ENCODE measurements around the gene RAP1GAP. TPM values are rescaled to one million over a fixed set of nuclear protein-coding genes. Genes with fewer than 3 reads are reported as not detected.
A peak's percentile ranks its signal among the peaks of the same experiment; 100 is the strongest.

RAP1GAP gene
- total RNA-seq, 6 experiments from 2014 or later = 0.07 to 0.19 TPM; not detected in 4

DNA sequence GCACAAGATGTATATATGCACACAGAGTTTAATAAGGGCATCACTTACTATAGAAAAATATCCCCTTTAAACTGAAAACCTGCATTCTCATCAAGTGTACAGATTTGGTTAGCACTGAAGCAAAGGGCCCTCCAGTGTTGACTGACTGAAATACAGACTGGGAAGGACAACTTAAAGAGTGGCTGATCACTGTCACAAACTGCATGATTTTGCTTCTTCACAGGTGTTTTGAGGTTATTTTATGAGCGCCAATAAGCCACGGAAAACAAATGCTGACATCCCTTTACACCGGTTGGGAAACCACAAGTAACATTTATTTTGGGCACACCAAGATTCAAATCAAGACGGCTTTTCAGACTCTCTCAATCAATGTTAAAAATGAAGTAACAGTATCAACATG lies 30.9 kb upstream of the RAP1GAP start:
- TF ChIP-seq CTCF (IDR thresholded peaks at IDR 0.05) = no peak
- Mint-ChIP-seq H3K36me3 (ENCODE audit: low read depth) (peaks cover 24% of the 10 kb centered on the region), H3K27me3 (ENCODE audit: insufficient read depth) (no peaks in the 10 kb centered on the region), H3K4me1 (ENCODE audit: low read depth) (peaks cover 33% of the 10 kb centered on the region), H3K27ac (no peak overlapping the region), H3K9me3 (no peaks in the 10 kb centered on the region), H3K4me3 (no peak overlapping the region)
- DNase-seq = no peak

GRCh38 chr1:21696931-21697330 lies 27.8 kb upstream of the RAP1GAP start:
- no peak for TF ChIP-seq CTCF (IDR thresholded peaks at IDR 0.05)
- no peak overlapping the region for H3K4me3 Mint-ChIP-seq
- DNase-seq = no peak
- no peak overlapping the region for H3K27ac Mint-ChIP-seq
- H3K9me3 Mint-ChIP-seq = no peaks in the 10 kb centered on the region
- H3K27me3 Mint-ChIP-seq (ENCODE audit: insufficient read depth) = no peaks in the 10 kb centered on the region
- H3K4me1 Mint-ChIP-seq (ENCODE audit: low read depth) = peaks cover 13% of the 10 kb centered on the region
- peaks cover 38% of the 10 kb centered on the region for H3K36me3 Mint-ChIP-seq (ENCODE audit: low read depth)

DNA sequence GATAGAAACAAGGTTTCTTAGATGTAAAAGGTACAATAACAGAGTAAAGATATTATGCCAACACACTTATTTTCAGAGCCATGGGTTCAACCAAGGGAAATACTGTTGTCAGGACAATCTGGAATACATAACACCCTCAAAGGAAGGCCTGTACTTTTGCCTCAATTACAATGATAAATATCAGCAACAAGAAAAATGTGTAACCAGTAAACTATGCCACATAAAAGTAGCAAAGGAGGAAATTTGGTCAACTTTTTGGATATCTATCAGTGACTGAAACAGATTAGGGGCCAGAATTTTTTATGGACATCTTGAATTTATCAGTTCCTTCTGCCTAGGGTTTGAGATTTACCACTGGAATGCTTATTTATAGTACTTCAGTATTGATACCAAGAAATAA lies 24.6 kb upstream of the RAP1GAP start:
- no peak overlapping the region for H3K4me3 Mint-ChIP-seq
- peaks cover 8% of the 10 kb centered on the region for H3K4me1 Mint-ChIP-seq (ENCODE audit: low read depth)
- no peak for TF ChIP-seq CTCF (IDR thresholded peaks at IDR 0.05)
- H3K27me3 Mint-ChIP-seq (ENCODE audit: insufficient read depth) = no peaks in the 10 kb centered on the region
- H3K36me3 Mint-ChIP-seq (ENCODE audit: low read depth) = peaks cover 34% of the 10 kb centered on the region
- peak; percentile 49 for DNase-seq
- H3K27ac Mint-ChIP-seq = peak overlapping the region; percentile 73
- H3K9me3 Mint-ChIP-seq = no peaks in the 10 kb centered on the region

DNA sequence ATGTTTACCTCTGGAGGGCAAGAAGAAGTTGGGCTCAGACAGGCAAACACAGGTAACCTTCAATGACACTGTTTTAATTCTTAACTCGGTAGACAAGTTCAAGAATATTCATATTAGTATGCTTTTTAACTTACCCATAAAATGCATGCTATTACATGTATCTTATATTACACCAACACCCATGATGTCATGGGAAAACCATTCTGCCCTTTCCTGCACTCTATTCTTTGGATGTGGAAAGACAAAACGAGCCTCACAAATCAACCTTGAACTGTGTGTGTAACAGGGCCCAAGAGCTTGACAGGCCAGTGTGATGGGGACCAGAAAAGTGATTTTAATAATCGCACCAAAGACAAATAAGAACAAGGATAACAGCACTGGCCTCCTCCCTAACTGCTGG lies 22.6 kb upstream of the RAP1GAP start:
- no peaks in the 10 kb centered on the region for H3K27me3 Mint-ChIP-seq (ENCODE audit: insufficient read depth)
- H3K27ac Mint-ChIP-seq = no peak overlapping the region
- DNase-seq = no peak
- no peak overlapping the region for H3K4me3 Mint-ChIP-seq
- H3K36me3 Mint-ChIP-seq (ENCODE audit: low read depth) = peaks cover 47% of the 10 kb centered on the region
- H3K4me1 Mint-ChIP-seq (ENCODE audit: low read depth) = peaks cover 8% of the 10 kb centered on the region
- no peaks in the 10 kb centered on the region for H3K9me3 Mint-ChIP-seq
- TF ChIP-seq CTCF (IDR thresholded peaks at IDR 0.05) = no peak

GRCh38 chr1:21689661-21690372 lies 20.7 kb upstream of the RAP1GAP start:
- no peak for TF ChIP-seq CTCF (IDR thresholded peaks at IDR 0.05)
- Mint-ChIP-seq H3K27me3 (ENCODE audit: insufficient read depth) (no peaks in the 10 kb centered on the region), H3K9me3 (no peaks in the 10 kb centered on the region), H3K27ac (no peak overlapping the region), H3K36me3 (ENCODE audit: low read depth) (peaks cover 64% of the 10 kb centered on the region), H3K4me3 (no peak overlapping the region), H3K4me1 (ENCODE audit: low read depth) (peaks cover 8% of the 10 kb centered on the region)
- no peak for DNase-seq
